NT2/D1 (cell line): Measurements from ENCODE around the gene SPATA2L.

ENCODE experiments used
- SUZ12 ChIP-seq: IDR thresholded peaks from 2 replicates; pipeline ENCODE4 v1.6.1; 2011; ENCODE audit not compliant: insufficient read length, insufficient read depth; ENCODE audit errors: extremely low read depth
- YY1 ChIP-seq: IDR thresholded peaks from 2 replicates; pipeline ENCODE4 v1.6.1; 2011; ENCODE audit not compliant: insufficient read length, insufficient read depth

GRCh38 chr16:89729293-89729692 is 27.8 kb upstream of the SPATA2L start:
- TF ChIP-seq YY1 = no peak
- no peak for TF ChIP-seq SUZ12
